AG04450 (cell line): Measurements from ENCODE around the gene ZNF112. TPM values are rescaled to one million over a fixed set of nuclear protein-coding genes. Genes with fewer than 3 reads are reported as not detected.
"Not testable (repeated sequence)": the region's sequence is repeated elsewhere in the genome, so short reads cannot be mapped to it uniquely, and the experiment has no call there.

Experiments used
- CTCF ChIA-PET: fragments of 300-600, 350-600 bp; formaldehyde crosslinking; extraction: SDS; loops from one replicate; lab custom pipeline; 2022; ENCODE audit warnings: antibody characterized with exemption, inconsistent platforms; lab: Charles Lee
- POLR2A ChIA-PET: fragments of 350-600 bp; formaldehyde crosslinking; extraction: SDS; loops from one replicate; lab custom pipeline; 2021; ENCODE audit warnings: antibody characterized with exemption, inconsistent platforms; lab: Yijun Ruan, JAX
- DNase-seq: peaks from one replicate; pipeline ENCODE4 v3.0.0-alpha.2; 2011; ENCODE audit warnings: low read depth, low spot score
- H3K27ac ChIP-seq: one replicate; pipeline ENCODE4 v1.5.1; 2012; ENCODE audit warnings: low read depth, low read length, control low read depth
- H3K27me3 ChIP-seq: one replicate; pipeline ENCODE4 v1.6.0; 2012; ENCODE audit warnings: low read length; ENCODE audit not compliant: control insufficient read depth, insufficient read depth
- H3K4me3 ChIP-seq: 2 replicates; pipeline ENCODE4 v1.5.1; 2011; ENCODE audit warnings: mild to moderate bottlenecking, low read depth, low read length, control low read depth
- H3K9me3 ChIP-seq: 2 replicates; pipeline ENCODE4 v1.5.1; 2012; ENCODE audit warnings: low read length; ENCODE audit not compliant: control insufficient read depth, insufficient read depth
- CTCF ChIP-seq: IDR thresholded peaks from 2 replicates; pipeline ENCODE4 v1.5.1; 2011; ENCODE audit warnings: low read depth, low read length, control low read depth, inconsistent platforms
- polyA plus RNA-seq: library from polyadenylated mRNA; depleted of rRNA; stranded (reverse); fragments of >200 nt; gene quantifications from 2 replicates; pipeline ENCODE4 v1.2.3, GENCODE V29; 2011

Gene ZNF112
- polyA plus RNA-seq, 1 experiment = 6.9 TPM

- Histone ChIP-seq H3K4me3 (no peak overlapping the region), H3K27ac (no peak overlapping the region), H3K27me3 (no peaks in the 10 kb centered on the region), H3K9me3 (peaks cover 3% of the 10 kb centered on the region; the same call in 1 of the 2 replicates)
- POLR2A ChIA-PET = no interaction called here
- TF ChIP-seq CTCF = no peak
- CTCF ChIA-PET = no interaction called here
- no peak for DNase-seq
Measured at GRCh38 chr19:44367024-44367423, 10.5 kb upstream of the ZNF112 start.

GRCh38 chr19:44346556-44346955 lies 9.9 kb downstream of the ZNF112 start:
- Histone ChIP-seq H3K4me3 (no peak overlapping the region), H3K27ac (no peak overlapping the region), H3K27me3 (no peaks in the 10 kb centered on the region), H3K9me3 (no peaks in the 10 kb centered on the region)
- POLR2A ChIA-PET = no interaction called here
- CTCF ChIA-PET = no interaction called here
- no peak for DNase-seq
- TF ChIP-seq CTCF = no peak

- POLR2A ChIA-PET = no interaction called here
- no peak overlapping the region for H3K4me3 ChIP-seq
- no peak for TF ChIP-seq CTCF
- CTCF ChIA-PET = interaction anchor here (1.0 kb wide), 1 partner anchor 9 kb away, joined by 3 read pairs; no protein-coding TSS in a partner anchor
- no peaks in the 10 kb centered on the region for H3K9me3 ChIP-seq
- no peaks in the 10 kb centered on the region for H3K27me3 ChIP-seq
- no peak overlapping the region for H3K27ac ChIP-seq
- no peak for DNase-seq
Measured at GRCh38 chr19:44345959-44346358, 10.5 kb downstream of the ZNF112 start.

- H3K9me3 ChIP-seq = no peaks in the 10 kb centered on the region
- H3K27ac ChIP-seq = no peak overlapping the region
- H3K4me3 ChIP-seq = no peak overlapping the region
- ChIA-PET POLR2A (no interaction called here), CTCF (no interaction called here)
- H3K27me3 ChIP-seq = no peaks in the 10 kb centered on the region
- no peak for DNase-seq
- TF ChIP-seq CTCF = no peak
Measured at GRCh38 chr19:44344255-44344654, 12.2 kb downstream of the ZNF112 start.

GRCh38 chr19:44341794-44342193 lies 14.7 kb downstream of the ZNF112 start:
- ChIA-PET CTCF (no interaction called here), POLR2A (no interaction called here)
- H3K9me3 ChIP-seq = no peaks in the 10 kb centered on the region
- no peak overlapping the region for H3K27ac ChIP-seq
- no peak for DNase-seq
- H3K27me3 ChIP-seq = no peaks in the 10 kb centered on the region
- no peak for TF ChIP-seq CTCF
- no peak overlapping the region for H3K4me3 ChIP-seq

- POLR2A ChIA-PET, DNase-seq, H3K4me3 ChIP-seq, H3K27me3 ChIP-seq, CTCF ChIA-PET, H3K27ac ChIP-seq: not testable (repeated sequence)
- peaks cover 19% of the 10 kb centered on the region for H3K9me3 ChIP-seq
Measured at GRCh38 chr19:44334639-44335038, 21.8 kb downstream of the ZNF112 start.
